NCI-H187 (cell line): ENCODE measurements around the gene CCDC87.
"Not testable (repeated sequence)": the region's sequence is repeated elsewhere in the genome, so short reads cannot be mapped to it uniquely, and the experiment has no call there.

Source experiments
- DNase-seq, 2 experiments: peaks; one replicate each; lab custom pipeline; 2025; lab: John Stamatoyannopoulos, UW

CCDC87 gene, protein sequence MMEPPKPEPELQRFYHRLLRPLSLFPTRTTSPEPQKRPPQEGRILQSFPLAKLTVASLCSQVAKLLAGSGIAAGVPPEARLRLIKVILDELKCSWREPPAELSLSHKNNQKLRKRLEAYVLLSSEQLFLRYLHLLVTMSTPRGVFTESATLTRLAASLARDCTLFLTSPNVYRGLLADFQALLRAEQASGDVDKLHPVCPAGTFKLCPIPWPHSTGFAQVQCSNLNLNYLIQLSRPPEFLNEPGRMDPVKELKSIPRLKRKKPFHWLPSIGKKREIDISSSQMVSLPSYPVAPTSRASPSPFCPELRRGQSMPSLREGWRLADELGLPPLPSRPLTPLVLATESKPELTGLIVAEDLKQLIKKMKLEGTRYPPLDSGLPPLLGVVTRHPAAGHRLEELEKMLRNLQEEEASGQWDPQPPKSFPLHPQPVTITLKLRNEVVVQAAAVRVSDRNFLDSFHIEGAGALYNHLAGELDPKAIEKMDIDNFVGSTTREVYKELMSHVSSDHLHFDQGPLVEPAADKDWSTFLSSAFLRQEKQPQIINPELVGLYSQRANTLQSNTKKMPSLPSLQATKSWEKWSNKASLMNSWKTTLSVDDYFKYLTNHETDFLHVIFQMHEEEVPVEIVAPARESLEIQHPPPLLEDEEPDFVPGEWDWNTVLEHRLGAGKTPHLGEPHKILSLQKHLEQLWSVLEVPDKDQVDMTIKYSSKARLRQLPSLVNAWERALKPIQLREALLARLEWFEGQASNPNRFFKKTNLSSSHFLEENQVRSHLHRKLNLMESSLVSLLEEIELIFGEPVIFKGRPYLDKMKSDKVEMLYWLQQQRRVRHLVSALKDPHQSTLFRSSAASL

DNA sequence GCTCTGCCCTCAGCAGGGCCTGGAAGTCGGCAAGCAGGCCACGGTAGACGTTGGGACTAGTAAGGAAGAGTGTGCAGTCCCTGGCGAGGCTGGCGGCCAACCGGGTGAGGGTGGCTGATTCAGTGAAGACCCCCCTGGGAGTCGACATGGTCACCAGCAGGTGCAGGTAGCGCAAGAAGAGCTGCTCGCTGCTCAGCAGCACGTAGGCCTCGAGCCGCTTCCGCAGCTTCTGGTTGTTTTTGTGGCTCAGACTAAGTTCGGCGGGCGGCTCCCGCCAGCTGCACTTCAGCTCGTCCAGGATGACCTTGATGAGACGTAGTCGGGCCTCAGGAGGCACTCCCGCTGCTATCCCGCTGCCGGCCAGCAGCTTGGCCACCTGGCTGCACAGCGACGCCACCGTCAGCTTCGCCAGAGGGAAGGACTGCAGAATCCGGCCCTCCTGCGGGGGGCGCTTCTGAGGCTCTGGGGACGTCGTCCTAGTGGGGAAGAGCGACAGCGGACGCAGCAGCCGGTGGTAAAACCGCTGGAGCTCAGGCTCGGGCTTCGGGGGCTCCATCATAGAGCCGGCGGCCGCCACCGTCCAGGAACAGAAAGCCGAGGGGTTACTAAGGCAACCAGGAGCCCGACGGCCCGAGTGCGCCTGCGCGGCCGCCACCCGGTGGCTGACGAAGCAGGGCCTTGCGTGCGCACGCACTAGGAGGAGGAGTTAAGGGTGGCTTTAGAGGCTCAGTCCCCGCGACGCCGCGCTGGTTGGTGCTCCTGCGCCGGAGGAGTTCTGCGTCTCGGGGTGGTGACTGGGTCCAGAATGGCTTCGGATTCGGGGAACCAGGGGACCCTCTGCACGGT, at the start of gene CCDC87, which contains the start of gene CCS:
Gene CCDC87, minus strand, starts transcription at position 607 of the 846 bp plus-strand sequence. Its CDS starts 48 bp downstream, at position 559.
Gene CCS, plus strand, starts transcription at position 729 of the 846 bp plus-strand sequence. Its CDS starts 77 bp downstream, at position 806.
- DNase-seq = peak; percentile 86 to 94

GRCh38 chr11:66641834-66642233, 49.0 kb upstream of the CCDC87 start:
- no peak for DNase-seq

DNA sequence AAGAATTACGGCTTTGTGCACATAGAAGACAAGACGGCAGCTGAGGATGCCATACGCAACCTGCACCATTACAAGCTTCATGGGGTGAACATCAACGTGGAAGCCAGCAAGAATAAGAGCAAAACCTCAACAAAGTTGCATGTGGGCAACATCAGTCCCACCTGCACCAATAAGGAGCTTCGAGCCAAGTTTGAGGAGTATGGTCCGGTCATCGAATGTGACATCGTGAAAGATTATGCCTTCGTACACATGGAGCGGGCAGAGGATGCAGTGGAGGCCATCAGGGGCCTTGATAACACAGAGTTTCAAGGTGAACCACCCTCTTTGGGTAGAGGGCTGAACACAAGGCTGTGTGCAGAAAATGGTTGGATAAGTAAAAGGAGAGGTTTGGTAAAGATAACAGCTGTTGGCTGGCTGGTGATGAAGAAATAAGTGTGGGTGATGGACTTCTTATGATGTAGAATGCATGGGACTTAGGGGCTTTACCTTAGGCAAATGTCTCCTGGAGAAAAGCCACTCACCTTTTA, 47.0 kb upstream of the CCDC87 start:
- DNase-seq = not testable (repeated sequence)

DNA sequence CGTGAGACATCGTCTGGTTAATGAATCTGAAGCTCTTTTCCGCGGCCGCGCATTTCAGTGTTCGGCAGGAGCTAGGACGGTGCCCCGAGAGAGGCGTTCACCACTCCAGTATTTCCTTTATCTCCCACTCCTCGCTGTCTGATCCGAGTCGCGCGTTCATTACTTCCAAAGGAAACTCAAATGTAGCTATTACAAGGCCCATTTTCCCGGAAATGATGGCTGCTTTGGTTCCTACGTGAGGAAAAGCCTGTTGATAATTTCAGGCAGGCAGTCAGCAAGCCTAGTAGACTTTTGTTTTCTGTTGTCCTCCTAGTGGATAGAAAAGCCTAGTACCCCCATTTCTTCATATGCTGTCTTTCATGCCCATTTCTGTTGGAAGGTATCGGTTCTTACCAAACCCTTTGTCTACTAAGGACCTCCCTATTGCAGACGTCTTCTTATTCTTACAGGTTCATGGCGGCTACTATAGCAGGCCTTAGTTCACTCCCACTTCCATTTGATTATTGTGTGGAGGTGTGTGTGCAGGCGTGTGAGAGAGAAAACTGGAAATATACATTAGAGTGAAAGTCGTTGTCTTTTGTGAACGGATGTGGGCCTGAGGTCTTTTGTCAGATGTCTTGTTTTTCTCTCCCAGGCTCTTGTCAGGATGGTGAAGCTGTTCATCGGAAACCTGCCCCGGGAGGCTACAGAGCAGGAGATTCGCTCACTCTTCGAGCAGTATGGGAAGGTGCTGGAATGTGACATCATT, 46.4 kb upstream of the CCDC87 start:
- DNase-seq = no peak

DNA sequence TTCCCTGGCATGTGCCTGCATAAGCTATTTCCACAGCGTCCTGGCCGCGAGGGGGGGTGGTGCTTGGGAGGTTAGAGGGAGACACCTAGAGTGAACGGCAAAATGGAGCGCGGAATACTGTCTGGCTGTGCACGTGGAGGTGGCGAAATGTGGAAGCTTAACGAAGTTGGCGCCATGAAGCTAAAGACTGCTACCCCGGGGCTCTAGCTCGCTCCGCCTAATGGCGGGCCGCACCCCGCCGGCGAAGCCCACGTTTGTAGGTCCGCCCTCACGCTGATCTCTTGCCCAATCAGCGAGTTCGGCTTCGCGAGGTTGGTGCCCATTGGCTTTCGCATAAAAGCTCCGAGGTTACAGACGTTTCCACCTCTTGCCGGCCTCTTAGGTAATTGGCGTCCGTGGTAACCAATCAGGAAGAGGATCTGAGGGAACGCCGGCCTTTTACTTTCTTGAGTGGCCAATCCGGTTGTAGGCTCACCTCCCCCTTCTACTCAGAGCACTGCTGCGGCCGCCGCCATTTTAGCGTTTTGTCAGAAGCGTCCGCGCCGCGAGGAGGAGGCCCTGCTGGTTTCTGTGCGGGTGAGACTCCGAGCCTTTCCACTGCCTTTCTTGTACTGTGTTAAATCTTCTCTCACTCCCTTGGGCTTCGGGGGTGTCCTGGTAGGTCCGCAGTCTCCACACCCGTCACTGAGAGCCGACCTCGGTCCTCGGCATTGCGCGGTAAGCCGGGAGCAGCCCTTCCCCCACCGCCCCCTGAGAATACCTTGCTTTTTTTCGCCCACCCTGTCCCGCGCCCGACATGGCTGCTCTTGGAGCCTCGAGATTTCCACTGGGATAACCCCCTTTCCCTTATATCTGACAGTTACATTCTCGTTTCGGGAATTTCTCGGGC, 45.6 kb upstream of the CCDC87 start, which contains the start of gene RBM4:
Gene RBM4, plus strand, starts transcription at position 527 of the 889 bp plus-strand sequence. CDS start 1,009 bp downstream, outside the sequence.
- peak; percentile 96 to 98 for DNase-seq

DNA sequence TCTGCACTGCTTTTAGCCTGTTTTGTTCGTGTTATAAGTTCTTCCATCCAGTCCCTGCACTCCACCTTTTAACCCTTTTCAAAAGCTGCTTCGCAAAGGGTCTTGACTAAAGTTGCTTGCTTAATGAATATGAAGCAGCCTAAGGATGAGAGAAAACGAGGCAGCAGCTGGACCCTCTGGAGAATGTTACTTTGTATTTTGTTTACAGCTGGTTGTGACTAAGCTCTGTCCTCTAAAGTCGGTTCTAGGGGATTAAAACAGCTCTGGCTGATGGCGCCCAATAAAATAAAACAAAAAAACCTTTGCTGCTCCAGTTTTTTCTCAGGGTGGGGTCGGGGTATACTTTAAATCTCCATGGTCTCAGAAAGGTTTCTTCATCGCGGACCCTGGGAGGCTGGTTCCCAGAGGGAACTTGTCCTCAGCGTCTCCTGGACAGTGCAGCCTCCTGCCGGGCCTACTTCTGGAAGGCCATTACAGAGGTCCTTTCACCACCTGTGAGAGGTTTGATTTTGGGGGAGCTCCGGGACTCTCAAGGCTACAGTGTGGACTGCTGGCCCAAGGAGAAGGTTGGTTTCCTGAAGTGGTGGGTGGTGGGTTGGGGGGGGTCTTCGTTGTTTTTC, 44.8 kb upstream of the CCDC87 start:
- no peak for DNase-seq

GRCh38 chr11:66636411-66636810, 43.5 kb upstream of the CCDC87 start:
- DNase-seq = no peak

- DNase-seq = no peak
Observed at GRCh38 chr11:66632952-66633351, 40.1 kb upstream of the CCDC87 start.

- no peak for DNase-seq
Observed at GRCh38 chr11:66631883-66632282, 39.0 kb upstream of the CCDC87 start.

GRCh38 chr11:66629356-66629755, 36.5 kb upstream of the CCDC87 start:
- DNase-seq = no peak

- DNase-seq = no peak
Observed at GRCh38 chr11:66628061-66628603, 35.3 kb upstream of the CCDC87 start.

DNA sequence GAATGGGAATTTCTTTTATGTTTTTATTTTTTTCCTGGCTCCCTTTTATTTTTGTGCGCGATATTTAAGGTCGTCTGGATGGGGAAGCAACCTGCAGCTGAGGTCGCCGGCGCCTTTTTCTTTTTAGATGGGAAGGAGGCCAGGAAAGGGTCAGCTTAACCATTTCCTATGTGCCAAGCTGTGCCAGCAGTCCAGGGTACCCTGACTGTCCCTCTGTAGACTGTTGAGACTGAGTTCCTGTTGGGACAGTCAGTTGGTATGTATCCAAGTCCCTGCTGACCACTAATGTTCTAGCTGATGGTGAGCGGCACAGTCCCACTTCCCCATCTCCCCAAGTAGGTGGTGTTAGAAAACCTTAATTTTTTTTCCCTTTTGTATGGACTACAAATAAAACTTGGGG, 34.1 kb upstream of the CCDC87 start:
- DNase-seq = no peak

DNA sequence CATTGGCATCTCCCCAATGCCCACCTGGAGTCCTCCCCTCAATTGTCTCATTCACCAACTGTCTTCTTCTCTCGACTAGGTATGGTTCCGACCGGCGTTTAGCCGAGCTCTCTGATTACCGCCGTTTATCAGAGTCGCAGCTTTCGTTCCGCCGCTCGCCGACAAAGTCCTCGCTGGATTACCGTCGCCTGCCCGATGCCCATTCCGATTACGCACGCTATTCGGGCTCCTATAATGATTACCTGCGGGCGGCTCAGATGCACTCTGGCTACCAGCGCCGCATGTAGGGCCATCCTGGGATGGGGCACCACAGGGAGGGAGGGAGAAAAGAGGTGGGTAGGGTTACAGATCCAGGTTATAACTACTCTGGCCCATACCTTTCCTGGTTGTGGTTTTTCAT, 33.5 kb upstream of the CCDC87 start:
- DNase-seq = no peak

GRCh38 chr11:66625752-66626149, 32.9 kb upstream of the CCDC87 start:
- DNase-seq = no peak

- DNase-seq = no peak
Observed at GRCh38 chr11:66625041-66625751, 32.3 kb upstream of the CCDC87 start.

- no peak for DNase-seq
Observed at GRCh38 chr11:66624450-66624849, 31.6 kb upstream of the CCDC87 start.

DNA sequence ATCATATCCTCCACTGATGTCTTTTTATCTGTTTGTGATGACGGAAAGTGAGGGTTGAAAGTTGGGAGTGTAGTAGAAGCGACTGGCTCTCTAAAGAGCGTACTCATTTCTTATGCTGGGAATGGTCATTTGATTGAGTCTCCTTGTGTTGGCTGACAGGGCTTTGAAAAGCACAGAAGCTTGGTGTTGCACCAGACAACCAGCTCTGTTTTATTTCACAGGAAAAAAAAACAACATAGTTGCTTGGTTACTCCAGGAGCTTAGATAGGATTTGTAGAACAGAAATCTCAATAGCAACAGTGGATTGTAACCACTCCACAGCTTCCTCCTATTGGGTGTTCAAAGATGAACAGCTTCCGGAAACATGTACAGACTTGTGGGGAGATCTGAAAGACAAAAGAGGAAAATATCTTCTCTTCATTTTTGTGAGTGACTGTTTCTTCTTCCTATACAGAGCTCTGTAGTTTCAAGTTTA, 26.3 kb upstream of the CCDC87 start:
- no peak for DNase-seq

- DNase-seq = no peak
Observed at GRCh38 chr11:66617155-66617834, 24.4 kb upstream of the CCDC87 start.
